CD4-positive, CD25-positive, alpha-beta regulatory T cell (primary cell): Measurements from ENCODE around the gene CD209. TPM values are rescaled to one million over a fixed set of nuclear protein-coding genes. Genes with fewer than 3 reads are reported as not detected.

Experiments
- ATAC-seq, 2 donors: fragments of 150-1000 bp; cut with Tn5 transposase; one replicate each; pipeline ENCODE4 v1.10.0; 2021; ENCODE audit warnings: low read depth in 2 of 2, moderate number of reproducible peaks in 2 of 2, moderate library complexity in 1 of 2
- DNase-seq, 3 donors: peaks; one replicate each; pipeline versions ENCODE4 v3.0.0 to v3.0.0-alpha.2; 2012 to 2022; ENCODE audit warnings: mixed read lengths in 1 of 3
- H3K27ac ChIP-seq: one replicate; pipeline ENCODE4 v1.7.0; 2013; ENCODE audit warnings: mild to moderate bottlenecking, low read length; ENCODE audit not compliant: insufficient read depth, poor library complexity, severe bottlenecking
- H3K27me3 ChIP-seq: one replicate; pipeline ENCODE4 v1.7.0; 2013; ENCODE audit warnings: low read length; ENCODE audit not compliant: control insufficient read depth, insufficient read depth
- H3K36me3 ChIP-seq: one replicate; pipeline ENCODE4 v1.7.0; 2013; ENCODE audit warnings: mild to moderate bottlenecking, low read length, moderate library complexity; ENCODE audit not compliant: control insufficient read depth, insufficient read depth
- H3K4me1 ChIP-seq: 2 replicates; pipeline ENCODE4 v1.7.0; 2013; ENCODE audit warnings: mild to moderate bottlenecking, low read length; ENCODE audit not compliant: insufficient read depth, control insufficient read depth, poor library complexity, severe bottlenecking
- H3K4me3 ChIP-seq: one replicate; pipeline ENCODE4 v1.7.0; 2013; ENCODE audit warnings: low read depth, mild to moderate bottlenecking, low read length, moderate library complexity
- H3K9me3 ChIP-seq, 2 experiments: 1 replicate in 1 of 2; 2 replicates in 1 of 2; pipeline ENCODE4 v1.7.0; 2013; ENCODE audit warnings: low read length in 2 of 2, mild to moderate bottlenecking in 1 of 2, moderate library complexity in 1 of 2; ENCODE audit not compliant: control insufficient read depth in 2 of 2
- H3K27ac Mint-ChIP-seq, 3 donors: one replicate each; pipeline ENCODE4 v1.8.0; 2020 to 2022; ENCODE audit warnings: mild to moderate bottlenecking in 3 of 3, mixed read lengths in 3 of 3, moderate library complexity in 2 of 3
- H3K27me3 Mint-ChIP-seq: one replicate; pipeline ENCODE4 v1.8.0; 2022; ENCODE audit warnings: mild to moderate bottlenecking, mixed read lengths
- H3K36me3 Mint-ChIP-seq: one replicate; pipeline ENCODE4 v1.8.0; 2020; ENCODE audit warnings: mixed read lengths
- H3K4me1 Mint-ChIP-seq, 4 donors: one replicate each; pipeline ENCODE4 v1.8.0; 2020 to 2022; ENCODE audit warnings: mixed read lengths in 4 of 4, mild to moderate bottlenecking in 1 of 4
- H3K4me3 Mint-ChIP-seq, 4 donors: one replicate each; pipeline ENCODE4 v1.8.0; 2020 to 2022; ENCODE audit warnings: mild to moderate bottlenecking in 4 of 4, mixed read lengths in 4 of 4, moderate library complexity in 3 of 4
- H3K9me3 Mint-ChIP-seq, 7 donors: one replicate each; pipeline ENCODE4 v1.8.0; 2020 to 2022; ENCODE audit warnings: mixed read lengths in 7 of 7, mild to moderate bottlenecking in 3 of 7, moderate library complexity in 2 of 7
- polyA plus RNA-seq, 4 donors: library from polyadenylated mRNA; unstranded; fragments of 300-500 nt; fragmentation: Illumina TruSeq; gene quantifications; one replicate each; pipeline ENCODE4 v1.2.3, GENCODE V29; 2021
- total RNA-seq: library from RNA; stranded (reverse); gene quantifications from one replicate; pipeline ENCODE4 v1.2.3, GENCODE V29; 2022

The CD209 gene
- total and polyA plus RNA-seq, 5 donors from 2014 or later, result not detected

DNA sequence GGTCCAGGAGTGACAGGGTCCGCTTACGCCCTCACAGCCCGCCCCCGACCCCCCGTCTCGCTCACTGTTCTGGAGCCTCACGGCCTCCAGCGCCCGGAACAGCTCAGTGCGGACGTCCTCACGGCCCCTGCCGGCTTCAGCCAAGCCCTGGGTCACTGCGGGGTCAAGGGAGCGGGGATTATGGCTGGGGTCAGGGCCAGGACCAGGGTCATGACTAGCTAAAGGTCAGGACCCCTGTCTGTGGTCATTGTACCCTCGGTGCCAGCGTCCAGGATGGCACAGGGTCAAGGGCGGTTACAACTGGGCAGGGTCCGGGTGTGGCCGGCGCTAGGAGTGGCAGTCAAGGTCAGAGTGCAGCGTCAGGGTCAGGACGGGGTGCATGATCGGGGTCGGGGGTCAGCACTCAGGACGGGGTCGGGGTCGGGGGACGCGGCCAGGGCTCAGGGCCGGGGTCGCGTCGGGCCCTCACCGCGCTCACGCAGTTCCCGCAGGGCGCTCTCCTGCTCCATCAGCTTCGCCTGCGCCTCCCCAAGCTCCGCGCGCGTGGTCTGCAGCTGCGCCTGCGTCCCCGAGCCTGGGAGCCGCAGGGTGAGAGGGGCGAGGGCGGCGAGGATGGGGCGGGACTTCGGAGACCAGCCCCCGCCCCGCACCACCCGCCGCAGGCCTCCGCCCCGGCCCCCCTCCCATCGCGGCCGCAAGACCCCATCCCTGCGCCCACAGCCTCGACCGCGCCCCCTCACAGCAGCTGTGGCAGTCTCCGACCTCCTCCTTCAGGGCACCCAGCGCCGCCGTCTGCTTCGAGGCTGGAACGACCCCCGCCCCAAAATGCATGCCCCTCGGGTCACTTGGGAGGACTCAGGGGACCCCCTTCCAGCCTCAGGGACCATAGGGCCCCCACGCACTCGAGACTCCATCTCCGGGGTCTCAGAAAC is 16.8 kb downstream of the CD209 start:
- Histone ChIP-seq H3K36me3 (no peaks in the 10 kb centered on the region), H3K27ac (no peak overlapping the region), H3K4me1 (peaks cover 9% of the 10 kb centered on the region), H3K27me3 (peaks cover 12% of the 10 kb centered on the region), H3K4me3 (no peak overlapping the region), H3K9me3 (no peaks in the 10 kb centered on the region)
- H3K4me3 Mint-ChIP-seq, result no peak overlapping the region
- no peaks in the 10 kb centered on the region for H3K36me3 Mint-ChIP-seq
- peaks cover 0 to 2% (median 0%) of the 10 kb centered on the region in 7 donors for H3K9me3 Mint-ChIP-seq
- no peak for DNase-seq
- H3K4me1 Mint-ChIP-seq, result peaks cover 0 to 16% (median 3%) of the 10 kb centered on the region in 4 donors
- H3K27ac Mint-ChIP-seq, result no peak overlapping the region
- ATAC-seq, result no peak
- peaks cover 51% of the 10 kb centered on the region for H3K27me3 Mint-ChIP-seq

DNA sequence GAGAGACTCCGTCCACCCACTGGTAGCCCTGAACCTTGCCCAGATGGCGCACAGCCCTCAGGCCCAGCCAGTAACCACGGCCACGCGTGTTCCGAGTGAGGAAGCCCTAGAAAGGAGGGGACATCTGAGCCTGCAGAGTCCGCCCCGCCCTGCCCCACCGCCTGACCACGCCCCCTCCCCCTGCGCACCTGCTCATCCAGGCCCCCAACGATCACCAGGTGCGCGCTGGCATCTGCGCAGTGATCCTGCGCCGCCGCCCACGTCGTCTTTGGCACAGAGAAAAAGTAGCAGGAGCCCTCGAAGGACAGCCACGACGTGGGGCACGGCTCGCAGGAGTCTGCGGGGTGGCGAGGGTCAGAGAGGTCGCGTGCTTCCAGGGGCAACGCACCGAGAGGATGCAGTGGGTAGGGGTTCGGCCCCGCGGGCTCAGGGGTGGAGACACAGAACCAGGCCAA is 17.5 kb downstream of the CD209 start:
- Mint-ChIP-seq H3K4me3 (peak overlapping the region in 2 of 4 donors; percentile 39 to 48), H3K9me3 (peaks cover 0 to 2% (median 0%) of the 10 kb centered on the region in 7 donors), H3K27me3 (peaks cover 51% of the 10 kb centered on the region), H3K27ac (peak overlapping the region in 1 of 3 donors; percentile 32), H3K4me1 (peaks cover 0 to 16% (median 3%) of the 10 kb centered on the region in 4 donors), H3K36me3 (no peaks in the 10 kb centered on the region)
- Histone ChIP-seq H3K27me3 (peaks cover 12% of the 10 kb centered on the region), H3K4me1 (peaks cover 9% of the 10 kb centered on the region), H3K4me3 (no peak overlapping the region), H3K9me3 (no peaks in the 10 kb centered on the region), H3K27ac (no peak overlapping the region), H3K36me3 (no peaks in the 10 kb centered on the region)
- ATAC-seq (no peak), DNase-seq (no peak)

DNA sequence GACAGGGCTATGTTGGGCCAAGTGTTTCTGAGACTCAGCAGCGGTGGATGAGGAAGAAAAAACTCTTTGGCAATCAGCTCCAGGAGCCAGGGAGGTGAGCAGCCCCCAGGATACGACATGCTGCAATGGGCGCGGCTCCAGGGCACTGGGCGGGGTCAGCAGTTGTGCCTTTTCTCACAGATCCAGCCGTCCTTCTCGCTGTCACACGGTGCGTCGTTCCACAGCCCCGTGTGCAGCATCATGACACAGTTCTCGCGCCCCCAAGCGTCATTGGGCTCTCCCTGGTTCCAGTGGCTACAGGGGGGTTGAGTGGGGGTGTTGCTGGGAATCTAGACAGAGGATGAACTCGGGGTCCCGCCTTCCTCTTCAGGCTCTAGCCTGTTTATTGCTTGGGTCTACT is 18.1 kb downstream of the CD209 start:
- ATAC-seq (peak in 1 of 2 donors; percentile 6), DNase-seq (no peak)
- Histone ChIP-seq H3K36me3 (no peaks in the 10 kb centered on the region), H3K9me3 (no peaks in the 10 kb centered on the region), H3K27me3 (peaks cover 10% of the 10 kb centered on the region), H3K27ac (no peak overlapping the region), H3K4me3 (no peak overlapping the region), H3K4me1 (peaks cover 9% of the 10 kb centered on the region)
- Mint-ChIP-seq H3K27ac (no peak overlapping the region), H3K27me3 (peaks cover 51% of the 10 kb centered on the region), H3K9me3 (peaks cover 0 to 2% (median 0%) of the 10 kb centered on the region in 7 donors), H3K4me3 (no peak overlapping the region), H3K4me1 (peaks cover 0 to 16% (median 3%) of the 10 kb centered on the region in 4 donors), H3K36me3 (no peaks in the 10 kb centered on the region)

DNA sequence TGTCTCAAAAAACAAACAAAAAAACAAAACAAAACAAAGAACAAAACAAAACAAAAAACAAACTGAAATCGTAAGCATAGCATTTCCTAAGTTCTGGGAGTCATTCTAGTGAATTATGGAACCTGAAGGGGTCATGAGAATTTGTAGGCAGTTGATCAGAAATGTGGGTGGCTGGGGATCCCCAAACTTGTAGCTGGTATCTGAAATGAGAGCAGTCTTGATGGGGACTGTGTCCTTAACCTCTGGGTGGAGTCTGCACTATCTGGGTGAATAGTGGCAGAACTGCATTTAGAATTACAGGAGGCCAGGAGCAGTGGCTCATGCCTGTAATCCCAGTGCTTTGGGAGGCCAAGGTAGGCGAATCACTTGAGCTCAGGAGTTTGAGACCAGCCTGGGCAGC is 21.5 kb downstream of the CD209 start:
- H3K27ac ChIP-seq, result no peak overlapping the region
- peaks cover 0 to 5% (median 0%) of the 10 kb centered on the region in 7 donors for H3K9me3 Mint-ChIP-seq
- no peak overlapping the region for H3K4me3 Mint-ChIP-seq
- peaks cover 27% of the 10 kb centered on the region for H3K27me3 Mint-ChIP-seq
- H3K27ac Mint-ChIP-seq, result no peak overlapping the region
- peaks cover 10% of the 10 kb centered on the region for H3K27me3 ChIP-seq
- no peak for ATAC-seq
- no peaks in the 10 kb centered on the region for H3K36me3 Mint-ChIP-seq
- H3K4me1 ChIP-seq, result peaks cover 9% of the 10 kb centered on the region
- H3K9me3 ChIP-seq, result no peaks in the 10 kb centered on the region
- no peak for DNase-seq
- H3K36me3 ChIP-seq, result no peaks in the 10 kb centered on the region
- no peak overlapping the region for H3K4me3 ChIP-seq
- peaks cover 0 to 13% (median 3%) of the 10 kb centered on the region in 4 donors for H3K4me1 Mint-ChIP-seq

DNA sequence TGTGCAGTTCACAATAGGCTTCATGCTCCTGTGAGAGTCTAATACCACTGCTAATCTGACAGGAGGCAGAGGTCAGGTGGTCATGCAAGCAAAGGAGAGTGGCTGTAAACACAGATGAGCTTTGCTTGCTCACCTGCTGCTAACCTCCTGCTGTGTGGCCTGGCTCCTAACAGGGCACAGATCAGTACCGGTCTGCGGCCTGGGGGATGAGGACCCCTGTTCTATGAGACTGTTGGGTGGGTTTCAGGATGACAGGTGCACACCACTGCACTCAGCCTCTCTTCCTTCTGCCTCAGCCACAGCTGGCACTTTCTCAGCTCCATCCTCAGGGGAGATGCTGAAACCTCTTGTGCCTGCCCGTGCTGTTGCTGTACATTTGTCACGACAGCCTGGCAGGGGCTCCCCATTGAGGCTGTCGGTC is 25.1 kb downstream of the CD209 start:
- H3K4me3 ChIP-seq, result no peak overlapping the region
- Mint-ChIP-seq H3K9me3 (peaks cover 0 to 8% (median 0%) of the 10 kb centered on the region in 7 donors), H3K4me1 (peaks cover 0 to 5% (median 2%) of the 10 kb centered on the region in 4 donors), H3K36me3 (no peaks in the 10 kb centered on the region), H3K4me3 (no peak overlapping the region), H3K27ac (no peak overlapping the region), H3K27me3 (no peaks in the 10 kb centered on the region)
- H3K27me3 ChIP-seq, result no peaks in the 10 kb centered on the region
- H3K27ac ChIP-seq, result no peak overlapping the region
- H3K36me3 ChIP-seq, result no peaks in the 10 kb centered on the region
- no peaks in the 10 kb centered on the region for H3K9me3 ChIP-seq
- H3K4me1 ChIP-seq, result no peaks in the 10 kb centered on the region
- DNase-seq (no peak), ATAC-seq (no peak)

DNA sequence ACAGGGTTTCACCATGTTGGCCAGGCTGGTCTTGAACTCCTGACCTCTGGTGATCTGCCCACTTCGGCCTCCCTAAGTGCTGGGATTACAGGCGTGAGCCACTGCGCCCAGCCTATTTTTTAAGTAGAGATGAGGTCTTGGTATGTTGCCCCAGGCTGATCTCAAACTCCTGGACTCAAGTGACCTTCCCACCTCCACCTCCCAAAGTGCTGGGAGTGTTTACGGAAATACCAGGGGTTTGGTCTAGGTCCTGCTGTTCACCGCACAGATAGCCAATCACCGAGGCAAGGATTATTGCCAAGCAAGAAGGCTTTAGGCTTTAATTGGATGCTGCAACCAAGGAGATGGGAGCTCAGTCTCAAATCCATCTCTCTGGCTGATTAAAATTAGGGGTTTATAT is 27.0 kb downstream of the CD209 start:
- H3K9me3 Mint-ChIP-seq, result peaks cover 0 to 7% (median 3%) of the 10 kb centered on the region in 7 donors
- no peak for DNase-seq
- H3K27me3 Mint-ChIP-seq, result no peaks in the 10 kb centered on the region
- no peak overlapping the region for H3K4me3 Mint-ChIP-seq
- no peak for ATAC-seq
- Histone ChIP-seq H3K4me3 (no peak overlapping the region), H3K27ac (no peak overlapping the region), H3K27me3 (no peaks in the 10 kb centered on the region), H3K4me1 (no peaks in the 10 kb centered on the region), H3K36me3 (no peaks in the 10 kb centered on the region), H3K9me3 (peaks cover 0 to 3% of the 10 kb centered on the region in 2 experiments)
- H3K27ac Mint-ChIP-seq, result no peak overlapping the region
- H3K36me3 Mint-ChIP-seq, result no peaks in the 10 kb centered on the region
- H3K4me1 Mint-ChIP-seq, result peaks cover 0 to 10% (median 2%) of the 10 kb centered on the region in 4 donors

GRCh38 chr19:7718668-7719067 is 28.7 kb downstream of the CD209 start:
- Histone ChIP-seq H3K36me3 (no peaks in the 10 kb centered on the region), H3K9me3 (peaks cover 0 to 3% of the 10 kb centered on the region in 2 experiments), H3K4me1 (no peaks in the 10 kb centered on the region), H3K4me3 (no peak overlapping the region), H3K27me3 (no peaks in the 10 kb centered on the region), H3K27ac (no peak overlapping the region)
- H3K36me3 Mint-ChIP-seq, result no peaks in the 10 kb centered on the region
- no peak for DNase-seq
- H3K9me3 Mint-ChIP-seq, result peaks cover 0 to 5% (median 3%) of the 10 kb centered on the region in 7 donors
- ATAC-seq, result peak in 1 of 2 donors; percentile 34
- H3K4me1 Mint-ChIP-seq, result peaks cover 0 to 10% (median 4%) of the 10 kb centered on the region in 4 donors
- no peaks in the 10 kb centered on the region for H3K27me3 Mint-ChIP-seq
- peak overlapping the region in 1 of 4 donors; percentile 29 for H3K4me3 Mint-ChIP-seq
- H3K27ac Mint-ChIP-seq, result peak overlapping the region in 2 of 3 donors; percentile 9 to 54
